H1 (cell line): Measurements from ENCODE around the gene ZBTB46. TPM values are rescaled to one million over a fixed set of nuclear protein-coding genes. Genes with fewer than 3 reads are reported as not detected.

Experiments
- CTCF ChIA-PET: fragments of 300-600 bp; sonication (Branson Sonifier 250); formaldehyde crosslinking; loops from one replicate; lab custom pipeline; 2021; ENCODE audit not compliant: partially characterized antibody; lab: Charles Lee
- POLR2A ChIA-PET: fragments of 300-600 bp; sonication (Branson Sonifier 250); formaldehyde crosslinking; loops from one replicate; lab custom pipeline; 2021; ENCODE audit warnings: inconsistent platforms; ENCODE audit not compliant: partially characterized antibody; lab: Charles Lee
- DNase-seq, 2 experiments: peaks; one replicate each; pipeline versions ENCODE4 v3.0.0 to v3.0.0-alpha.2; 2010 to 2022; ENCODE audit warnings: low spot score in 2 of 2, low read depth in 1 of 2, mixed read lengths in 1 of 2
- FAIRE-seq: peaks from 2 replicates; lab custom pipeline; 2011; peaks lifted over from hg19 to GRCh38; lab: Jason Lieb, UNC
- H2AFZ ChIP-seq: 2 replicates; pipeline ENCODE4 v1.8.1; 2012; ENCODE audit warnings: low read length, inconsistent platforms
- H2AK5ac ChIP-seq: 2 replicates; pipeline ENCODE4 v1.6.1; 2013; ENCODE audit warnings: low read depth, low read length
- H2BK120ac ChIP-seq: replicated peaks from 2 replicates; pipeline ENCODE3; 2013; ENCODE audit warnings: low read depth, low read length, inconsistent platforms
- H2BK12ac ChIP-seq: 2 replicates; pipeline ENCODE4 v1.6.1; 2013; ENCODE audit warnings: low read depth, low read length
- H2BK15ac ChIP-seq: 2 replicates; pipeline ENCODE4 v1.6.1; 2013; ENCODE audit warnings: low read length
- H2BK20ac ChIP-seq: 2 replicates; pipeline ENCODE4 v1.6.1; 2013; ENCODE audit warnings: low read length
- H2BK5ac ChIP-seq: 2 replicates; pipeline ENCODE4 v1.6.1; 2013; ENCODE audit warnings: low read depth, low read length
- H3K14ac ChIP-seq: 2 replicates; pipeline ENCODE4 v1.6.1; 2013; ENCODE audit warnings: inconsistent platforms; ENCODE audit not compliant: insufficient read length
- H3K18ac ChIP-seq: 2 replicates; pipeline ENCODE4 v1.6.1; 2013; ENCODE audit warnings: low read length; ENCODE audit errors: extremely low read depth
- H3K23ac ChIP-seq: 2 replicates; pipeline ENCODE4 v1.6.1; 2013; ENCODE audit warnings: inconsistent platforms; ENCODE audit not compliant: insufficient read length
- H3K23me2 ChIP-seq: 2 replicates; pipeline ENCODE4 v1.6.1; 2013; ENCODE audit warnings: low read depth, low read length
- H3K27ac ChIP-seq: 2 replicates; pipeline ENCODE4 v1.6.1; 2011; ENCODE audit warnings: low read depth, low read length, inconsistent platforms
- H3K27me3 ChIP-seq, 4 experiments: replicated peaks in 1 of 4; 1 replicate in 1 of 4; 2 replicates in 3 of 4; pipeline versions ENCODE4 v1.6.1 to v1.8.1; 2011 to 2013; ENCODE audit warnings: low read length in 3 of 4, mild to moderate bottlenecking in 3 of 4, inconsistent platforms in 2 of 4, mixed read lengths in 2 of 4, moderate library complexity in 1 of 4; ENCODE audit not compliant: control insufficient read depth in 3 of 4, insufficient read depth in 3 of 4; ENCODE audit errors: extremely low read depth in 1 of 4
- H3K36me3 ChIP-seq, 4 experiments: 2 replicates each; pipeline versions ENCODE4 v1.6.1 to v1.8.1; 2011 to 2013; ENCODE audit warnings: mild to moderate bottlenecking in 4 of 4, low read length in 3 of 4, moderate library complexity in 2 of 4, control low read depth in 1 of 4, inconsistent platforms in 1 of 4; ENCODE audit not compliant: insufficient read depth in 4 of 4, control insufficient read depth in 2 of 4
- H3K4ac ChIP-seq: replicated peaks from 2 replicates; pipeline ENCODE3; 2013; ENCODE audit warnings: low read length, low read depth, mixed read lengths, inconsistent platforms; ENCODE audit not compliant: insufficient read length
- H3K4me1 ChIP-seq, 4 experiments: replicated peaks in 1 of 4; 1 replicate in 1 of 4; 2 replicates in 3 of 4; pipeline versions ENCODE4 v1.6.1 to v1.8.1; 2011 to 2013; ENCODE audit warnings: low read length in 3 of 4, inconsistent platforms in 2 of 4, mixed read lengths in 1 of 4; ENCODE audit not compliant: insufficient read depth in 4 of 4, control insufficient read depth in 3 of 4
- H3K4me2 ChIP-seq, 2 experiments: 2 replicates each; pipeline versions ENCODE4 v1.6.1 to v1.8.1; 2011 to 2013; ENCODE audit warnings: low read depth in 2 of 2, low read length in 2 of 2, control low read depth in 1 of 2, inconsistent platforms in 1 of 2, mild to moderate bottlenecking in 1 of 2; ENCODE audit not compliant: insufficient read depth in 1 of 2
- H3K4me3 ChIP-seq, 4 experiments: fragments of 200-600, 300-600 bp in 1 of 4; sonication (generic), shearing (Covaris generic), sonication (Bioruptor Twin) in 1 of 4; 2 replicates each; pipeline versions ENCODE4 v1.5.1 to v1.8.1; 2011 to 2016; ENCODE audit warnings: low read length in 4 of 4, low read depth in 3 of 4, control low read depth in 2 of 4, inconsistent platforms in 2 of 4, mild to moderate bottlenecking in 2 of 4, mixed read lengths in 1 of 4, moderate library complexity in 1 of 4; ENCODE audit not compliant: insufficient read depth in 2 of 4; ENCODE audit errors: extremely low read depth in 1 of 4
- H3K56ac ChIP-seq: replicated peaks from 2 replicates; pipeline ENCODE3; 2013; ENCODE audit warnings: low read depth, mild to moderate bottlenecking, mixed read lengths, low read length, inconsistent platforms; ENCODE audit not compliant: insufficient read length
- H3K79me1 ChIP-seq: 2 replicates; pipeline ENCODE4 v1.6.1; 2013; ENCODE audit warnings: low read depth, low read length, control low read depth
- H3K79me2 ChIP-seq, 2 experiments: 2 replicates each; pipeline versions ENCODE4 v1.6.1 to v1.8.1; 2012 to 2013; ENCODE audit warnings: low read length in 2 of 2, mild to moderate bottlenecking in 2 of 2, inconsistent platforms in 1 of 2; ENCODE audit not compliant: insufficient read depth in 2 of 2, control insufficient read depth in 1 of 2
- H3K9ac ChIP-seq, 4 experiments: replicated peaks in 1 of 4; 1 replicate in 1 of 4; 2 replicates in 3 of 4; pipeline versions ENCODE4 v1.6.1 to v1.8.1; 2011 to 2013; ENCODE audit warnings: low read depth in 3 of 4, low read length in 3 of 4, control low read depth in 2 of 4, mild to moderate bottlenecking in 2 of 4, moderate library complexity in 2 of 4, inconsistent platforms in 1 of 4; ENCODE audit errors: extremely low read depth in 1 of 4
- H3K9me3 ChIP-seq, 2 experiments: 2 replicates each; pipeline versions ENCODE4 v1.6.1 to v1.8.1; 2012 to 2013; ENCODE audit warnings: mild to moderate bottlenecking in 2 of 2, moderate library complexity in 2 of 2, control low read depth in 1 of 2, inconsistent platforms in 1 of 2, low read depth in 1 of 2, low read length in 1 of 2, mixed read lengths in 1 of 2; ENCODE audit not compliant: insufficient read depth in 2 of 2
- H4K20me1 ChIP-seq, 2 experiments: replicated peaks in 1 of 2; 2 replicates each; pipeline versions ENCODE3 to v1.8.1; 2011 to 2013; ENCODE audit warnings: inconsistent platforms in 2 of 2, low read length in 2 of 2, mild to moderate bottlenecking in 1 of 2; ENCODE audit not compliant: insufficient read depth in 2 of 2, control insufficient read depth in 1 of 2
- H4K5ac ChIP-seq: 2 replicates; pipeline ENCODE4 v1.6.1; 2013; ENCODE audit warnings: low read length, low read depth, mixed read lengths, inconsistent platforms; ENCODE audit not compliant: insufficient read length
- H4K8ac ChIP-seq: 2 replicates; pipeline ENCODE4 v1.8.0; 2013; ENCODE audit warnings: mild to moderate bottlenecking, moderate library complexity, low read length, inconsistent platforms; ENCODE audit not compliant: insufficient read depth; ENCODE audit errors: extremely low read depth
- H4K91ac ChIP-seq: replicated peaks from 2 replicates; pipeline ENCODE3; 2013; ENCODE audit warnings: low read length, mixed read lengths, inconsistent platforms; ENCODE audit not compliant: insufficient read length
- BACH1 ChIP-seq: IDR thresholded peaks from 2 replicates; pipeline ENCODE4 v1.6.1; 2012; ENCODE audit warnings: low read length, improper control_type of control experiment
- WGBS, 2 experiments: shearing (Covaris generic) in 1 of 2; methylation state at CpG; one replicate each; pipeline versions ENCODE4 v1.1.6 to v1.1.7; 2013 to 2015; ENCODE audit warnings: low lambda C conversion rate in 2 of 2, mixed read lengths in 2 of 2, inconsistent platforms in 1 of 2, low coverage in 1 of 2, missing lambda C conversion rate in 1 of 2; ENCODE audit not compliant: insufficient replicate concordance in 2 of 2, insufficient coverage in 1 of 2, insufficient read length in 1 of 2; ENCODE audit errors: extremely low coverage in 1 of 2, missing lambda C conversion rate in 1 of 2; 5-methylcytosine and 5-hydroxymethylcytosine counted together
- polyA plus RNA-seq, 7 experiments: library from polyadenylated mRNA; depleted of rRNA in 3 of 7; stranded (reverse) in 5 of 7; unstranded in 2 of 7; fragments of >200 nt in 5 of 7; fragments of 200-250 nt in 2 of 7; gene quantifications; 1 replicate in 5 of 7; 2 replicates in 1 of 7; 4 replicates in 1 of 7; pipeline versions ENCODE4 v1.2.1 to v1.2.3, GENCODE V29; 2011 to 2013; ENCODE audit warnings: missing spikeins in 2 of 7, mixed read lengths in 2 of 7
- total RNA-seq: library from RNA; stranded (reverse); fragmentation: NEBNext Ultra II Directional; extraction: Animal tissue kit (Norgen Biotek cat#: 25700); gene quantifications from 2 replicates; pipeline ENCODE4 v1.2.1, GENCODE V29; 2021

ZBTB46 gene
- total and polyA plus RNA-seq, 2 of the 8 experiments (the other 6 are each of a cell fraction or from before 2014, with no cell fraction given), result 6.4 to 22.4 TPM

- Histone ChIP-seq H3K14ac (no peak overlapping the region), H2AFZ (no peak overlapping the region)
- TF ChIP-seq BACH1, result no peak
Measured at GRCh38 chr20:63697868-63698545, 133.1 kb downstream of the ZBTB46 start.

More at GRCh38 chr20:63697868-63698545, 133.1 kb downstream of the ZBTB46 start:
- H3K9me3 ChIP-seq, result no peaks in the 10 kb centered on the region; a peak in 1 of 4 replicates
- no peak overlapping the region for H3K4ac ChIP-seq
- H2BK15ac ChIP-seq, result no peak overlapping the region
- no peak overlapping the region for H3K23ac ChIP-seq
- peaks cover 2 to 10% of the 10 kb centered on the region in 2 experiments for H4K20me1 ChIP-seq
- H3K56ac ChIP-seq, result no peak overlapping the region
- H3K4me1 ChIP-seq, result peaks cover 0 to 12% (median 7%) of the 10 kb centered on the region in 4 experiments; a peak in 4 of 7 replicates
- H4K8ac ChIP-seq, result no peak overlapping the region; the same call in 1 of the 2 replicates
- FAIRE-seq (no peak), DNase-seq (peak in 1 of 2 experiments; percentile 51)
- no peak overlapping the region for H4K91ac ChIP-seq
- H3K23me2 ChIP-seq, result peaks cover 8% of the 10 kb centered on the region; the same call in 1 of the 2 replicates
- H3K27me3 ChIP-seq, result no peaks in the 10 kb centered on the region
- H3K36me3 ChIP-seq, result peaks cover 0 to 3% (median 0%) of the 10 kb centered on the region in 4 experiments; a peak in 1 of 8 replicates
- no peak overlapping the region for H3K18ac ChIP-seq
- H2BK12ac ChIP-seq, result no peak overlapping the region
- H3K9ac ChIP-seq, result no peak overlapping the region
- no peaks in the 10 kb centered on the region for H3K79me2 ChIP-seq
- H3K79me1 ChIP-seq, result no peaks in the 10 kb centered on the region
- CTCF ChIA-PET, result interaction anchor here (0.6 to 2.4 kb wide), 9 partner anchors 9 to 241 kb away, joined by 3 to 9 read pairs (median 4); partner anchors contain the start of genes ARFRP1 and ZGPAT
- WGBS, 2 experiments, result 88% methylated on average over 38 of the region's 40 CpGs; no CpG with 5 or more reads in 1 of the 2 experiments
- no peak overlapping the region for H2BK5ac ChIP-seq
- H3K4me2 ChIP-seq, result no peak overlapping the region
- no peak overlapping the region for H2AK5ac ChIP-seq
- no peak overlapping the region for H3K4me3 ChIP-seq
- no peak overlapping the region for H2BK20ac ChIP-seq
- H2BK120ac ChIP-seq, result no peak overlapping the region
- POLR2A ChIA-PET, result interaction anchor here (0.5 to 4.2 kb wide), 19 partner anchors 8 to 166 kb away, joined by 3 to 49 read pairs (median 3); partner anchors contain the start of genes ARFRP1, GMEB2, LIME1 and SLC2A4RG
- no peak overlapping the region for H3K27ac ChIP-seq
- no peak overlapping the region for H4K5ac ChIP-seq
